ENCODE results near the gene STX5. TPM values are rescaled to one million over a fixed set of nuclear protein-coding genes. Genes with fewer than 3 reads are reported as not detected.

The STX5 gene
- total and polyA plus RNA-seq, 10 of the 15 experiments (the other 5 are each of a cell fraction or from before 2014, with no cell fraction given): 3.8 to 35.4 (median 27.4) TPM

GRCh38 chr11:62842171-62842741 is 10.4 kb upstream of the STX5 start (continued):
- TF ChIP-seq, protein P1, sequence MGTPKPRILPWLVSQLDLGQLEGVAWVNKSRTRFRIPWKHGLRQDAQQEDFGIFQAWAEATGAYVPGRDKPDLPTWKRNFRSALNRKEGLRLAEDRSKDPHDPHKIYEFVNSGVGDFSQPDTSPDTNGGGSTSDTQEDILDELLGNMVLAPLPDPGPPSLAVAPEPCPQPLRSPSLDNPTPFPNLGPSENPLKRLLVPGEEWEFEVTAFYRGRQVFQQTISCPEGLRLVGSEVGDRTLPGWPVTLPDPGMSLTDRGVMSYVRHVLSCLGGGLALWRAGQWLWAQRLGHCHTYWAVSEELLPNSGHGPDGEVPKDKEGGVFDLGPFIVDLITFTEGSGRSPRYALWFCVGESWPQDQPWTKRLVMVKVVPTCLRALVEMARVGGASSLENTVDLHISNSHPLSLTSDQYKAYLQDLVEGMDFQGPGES (IDR thresholded peaks at IDR 0.05): no peak
- no peak for TF ChIP-seq NFYB (IDR thresholded peaks at IDR 0.05; ENCODE audit: insufficient read depth, low read depth, low read length)
- TF ChIP-seq, protein P2, sequence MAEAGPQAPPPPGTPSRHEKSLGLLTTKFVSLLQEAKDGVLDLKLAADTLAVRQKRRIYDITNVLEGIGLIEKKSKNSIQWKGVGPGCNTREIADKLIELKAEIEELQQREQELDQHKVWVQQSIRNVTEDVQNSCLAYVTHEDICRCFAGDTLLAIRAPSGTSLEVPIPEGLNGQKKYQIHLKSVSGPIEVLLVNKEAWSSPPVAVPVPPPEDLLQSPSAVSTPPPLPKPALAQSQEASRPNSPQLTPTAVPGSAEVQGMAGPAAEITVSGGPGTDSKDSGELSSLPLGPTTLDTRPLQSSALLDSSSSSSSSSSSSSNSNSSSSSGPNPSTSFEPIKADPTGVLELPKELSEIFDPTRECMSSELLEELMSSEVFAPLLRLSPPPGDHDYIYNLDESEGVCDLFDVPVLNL (IDR thresholded peaks at IDR 0.05; ENCODE audit: low read depth, low read length): no peak
- no peak for TF ChIP-seq BRCA1 (IDR thresholded peaks at IDR 0.05; ENCODE audit: low read depth, low read length)
- TF ChIP-seq ZNF217 (IDR thresholded peaks at IDR 0.05): no peak

DNA sequence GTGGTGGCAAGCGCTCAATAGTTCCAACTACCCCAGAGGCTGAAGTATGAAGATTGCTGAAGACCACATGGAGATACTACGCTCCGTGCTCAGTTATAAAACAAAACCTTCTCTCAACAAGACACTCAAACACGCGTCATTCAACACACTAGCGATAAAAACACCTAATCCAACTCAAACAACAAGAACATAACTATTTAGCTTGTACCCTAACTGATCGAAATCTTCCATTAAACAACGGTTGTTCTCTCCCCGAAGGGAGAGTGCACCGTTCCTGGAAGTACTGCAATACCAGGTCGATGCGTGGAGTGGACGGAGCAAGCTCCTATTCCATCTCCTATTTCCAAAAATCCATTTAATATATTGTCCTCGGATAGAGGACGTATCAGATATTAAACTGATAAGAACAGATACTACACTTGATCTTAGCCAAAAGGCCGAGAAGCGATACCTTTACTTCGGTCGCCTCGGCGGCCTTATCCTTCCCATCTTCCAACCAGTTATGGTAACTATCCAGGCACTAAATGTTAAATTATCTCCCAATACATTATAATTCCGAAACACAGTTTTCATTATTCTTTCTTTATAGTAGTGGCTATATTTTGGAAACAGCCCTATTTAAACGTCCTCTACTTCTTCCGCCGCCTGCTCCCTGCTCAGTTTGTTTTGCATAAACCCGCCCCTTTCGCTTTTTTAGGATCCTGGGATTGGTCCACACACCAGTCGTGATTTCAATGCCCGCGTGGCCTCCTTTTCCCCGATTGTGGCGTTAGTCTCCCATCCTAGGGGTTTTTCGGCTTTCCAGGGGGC is 9.7 kb upstream of the STX5 start:
- Histone ChIP-seq H3K4me3 (peak overlapping the region; percentile 68; the same call in 1 of the 2 replicates), H3K9ac (ENCODE audit: control insufficient read depth, insufficient read depth, low read length) (peak overlapping the region; percentile 99), H3K27me3 (replicated peaks in 1 of 2; ENCODE audit: control insufficient read depth in 2 of 2, insufficient read depth in 2 of 2, low read length in 1 of 2) (no peaks in the 10 kb centered on the region), H3K9me3 (replicated peaks; ENCODE audit: control insufficient read depth, insufficient read depth, low read length) (no peaks in the 10 kb centered on the region), H2AFZ (ENCODE audit: control insufficient read depth, low read depth, low read length) (peak overlapping the region; percentile 90), H3K4me1 (ENCODE audit: control insufficient read depth, insufficient read depth, low read length) (peaks cover 7% of the 10 kb centered on the region), H3K4me2 (ENCODE audit: control insufficient read depth, insufficient read depth) (peak overlapping the region; percentile 89), H3K36me3 (ENCODE audit: control insufficient read depth in 2 of 2, insufficient read depth in 2 of 2, low read length in 1 of 2) (no peaks in the 10 kb centered on the region), H3K79me2 (ENCODE audit: control insufficient read depth, insufficient read depth, low read length) (peaks cover 22% of the 10 kb centered on the region), H3K27ac (ENCODE audit: control insufficient read depth, insufficient read depth) (peak overlapping the region; percentile 99), H4K20me1 (ENCODE audit: control insufficient read depth, insufficient read depth) (no peaks in the 10 kb centered on the region)
- ATAC-seq (peak; percentile 83), DNase-seq (ENCODE audit: low read depth, low spot score) (peak; percentile 100), FAIRE-seq (peak; percentile 100)
- SMC1A ChIA-PET (ENCODE audit: uncharacterized antibody, unreplicated experiment): interaction anchor here (1.2 to 3.0 kb wide), 8 partner anchors 10 to 176 kb away, joined by 3 to 36 read pairs (median 6); partner anchors contain the start of genes C11orf98, CSKMT, STX5 and TEX54
- intact Hi-C loops (cut with micrococcal nuclease; ENCODE audit: unreplicated experiment) (loop anchor here (1.0 to 2.0 kb wide), 4 partner anchors 15 to 161 kb away; partner anchors contain the start of genes SLC3A2 and TTC9C), in situ Hi-C loops (cut with MboI) (no loop called here)
- CTCF ChIA-PET: interaction anchor here (0.6 to 3.4 kb wide), 10 partner anchors 9 to 285 kb away, joined by 3 to 28 read pairs (median 4); partner anchors contain the start of gene TMEM179B
- RAD21 ChIA-PET (ENCODE audit: unreplicated experiment): interaction anchor here (0.9 to 2.9 kb wide), 13 partner anchors 10 to 286 kb away, joined by 3 to 31 read pairs (median 4); partner anchors contain the start of genes HNRNPUL2, POLR2G, STX5 and TMEM179B
- POLR2A ChIA-PET: interaction anchor here (0.7 to 3.4 kb wide), 26 partner anchors 9 to 297 kb away, joined by 3 to 92 read pairs (median 5); partner anchors contain the start of genes HNRNPUL2, LBHD1, NXF1 and POLR2G
- BruUV-seq (replicated peaks): TSS peak; percentile 98
- WGBS (ENCODE audit: insufficient coverage, insufficient replicate concordance, low lambda C conversion rate, missing lambda C conversion rate): under 1% methylated on average over 33 of the region's 33 CpGs
- TF ChIP-seq CEBPB (IDR thresholded peaks at IDR 0.05; ENCODE audit: borderline replicate concordance in 1 of 2, low read depth in 2 of 2, low read length in 2 of 2) (peak in 1 of 2 experiments; percentile 100; a peak in 2 of 4 replicates), MEF2B (IDR thresholded peaks at IDR 0.05; ENCODE audit: partially characterized antibody, poor library complexity, severe bottlenecking) (peak; percentile 65), FOS (IDR thresholded peaks at IDR 0.05; ENCODE audit: borderline replicate concordance, extremely low read depth, insufficient read length) (no peak), CBX5 (IDR thresholded peaks at IDR 0.05; ENCODE audit: low read depth) (peak; percentile 97), RCOR1 (conservative IDR thresholded peaks at IDR 0.05; ENCODE audit: low read depth, low read length) (peak; percentile 75; the same call in 1 of the 2 replicates), RB1 (IDR thresholded peaks at IDR 0.05; ENCODE audit: borderline replicate concordance) (peak; percentile 73), SMAD5 (IDR thresholded peaks at IDR 0.05; ENCODE audit: low read depth) (peak; percentile 100), TCF7 (IDR thresholded peaks at IDR 0.05; ENCODE audit: borderline replicate concordance) (peak; percentile 95), ZSCAN29 (IDR thresholded peaks at IDR 0.05) (peak; percentile 95)
- TF ChIP-seq, protein P3, sequence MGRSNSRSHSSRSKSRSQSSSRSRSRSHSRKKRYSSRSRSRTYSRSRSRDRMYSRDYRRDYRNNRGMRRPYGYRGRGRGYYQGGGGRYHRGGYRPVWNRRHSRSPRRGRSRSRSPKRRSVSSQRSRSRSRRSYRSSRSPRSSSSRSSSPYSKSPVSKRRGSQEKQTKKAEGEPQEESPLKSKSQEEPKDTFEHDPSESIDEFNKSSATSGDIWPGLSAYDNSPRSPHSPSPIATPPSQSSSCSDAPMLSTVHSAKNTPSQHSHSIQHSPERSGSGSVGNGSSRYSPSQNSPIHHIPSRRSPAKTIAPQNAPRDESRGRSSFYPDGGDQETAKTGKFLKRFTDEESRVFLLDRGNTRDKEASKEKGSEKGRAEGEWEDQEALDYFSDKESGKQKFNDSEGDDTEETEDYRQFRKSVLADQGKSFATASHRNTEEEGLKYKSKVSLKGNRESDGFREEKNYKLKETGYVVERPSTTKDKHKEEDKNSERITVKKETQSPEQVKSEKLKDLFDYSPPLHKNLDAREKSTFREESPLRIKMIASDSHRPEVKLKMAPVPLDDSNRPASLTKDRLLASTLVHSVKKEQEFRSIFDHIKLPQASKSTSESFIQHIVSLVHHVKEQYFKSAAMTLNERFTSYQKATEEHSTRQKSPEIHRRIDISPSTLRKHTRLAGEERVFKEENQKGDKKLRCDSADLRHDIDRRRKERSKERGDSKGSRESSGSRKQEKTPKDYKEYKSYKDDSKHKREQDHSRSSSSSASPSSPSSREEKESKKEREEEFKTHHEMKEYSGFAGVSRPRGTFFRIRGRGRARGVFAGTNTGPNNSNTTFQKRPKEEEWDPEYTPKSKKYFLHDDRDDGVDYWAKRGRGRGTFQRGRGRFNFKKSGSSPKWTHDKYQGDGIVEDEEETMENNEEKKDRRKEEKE (IDR thresholded peaks at IDR 0.05): peak; percentile 82
